Heart left ventricle (tissue), 16 donors: ENCODE results near the gene NFE2L1. TPM values are rescaled to one million over a fixed set of nuclear protein-coding genes. Genes with fewer than 3 reads are reported as not detected.

Source experiments
- ATAC-seq, 4 donors: fragments of 200-7000 bp; cut with Tn5 transposase; one replicate each; pipeline ENCODE4 v1.9.1; 2020 to 2022; ENCODE audit warnings: moderate library complexity in 4 of 4, mild to moderate bottlenecking in 3 of 4, moderate number of reproducible peaks in 1 of 4
- DNase-seq, 5 donors: peaks; one replicate each; pipeline ENCODE4 v3.0.0-alpha.2; 2020
- H3K27ac ChIP-seq, 12 donors: fragments of 200-600 bp; sonication (generic) in 4 of 12; one replicate each; pipeline versions ENCODE4 v1.5.0 to v1.8.0; 2016 to 2022; ENCODE audit warnings: mild to moderate bottlenecking in 2 of 12
- H3K27me3 ChIP-seq, 9 donors: fragments of 200-600 bp; sonication (generic) in 2 of 9; one replicate each; pipeline versions ENCODE4 v1.5.1 to v1.8.0; 2016 to 2022; ENCODE audit warnings: mild to moderate bottlenecking in 3 of 9
- H3K36me3 ChIP-seq, 9 donors: fragments of 200-600 bp; sonication (generic) in 2 of 9; one replicate each; pipeline versions ENCODE4 v1.5.0 to v1.8.0; 2018 to 2022; ENCODE audit warnings: mild to moderate bottlenecking in 2 of 9
- H3K4me1 ChIP-seq, 12 donors: fragments of 200-600 bp; sonication (generic) in 4 of 12; one replicate each; pipeline versions ENCODE4 v1.5.0 to v1.8.0; 2016 to 2022; ENCODE audit warnings: mild to moderate bottlenecking in 3 of 12
- H3K4me3 ChIP-seq, 12 donors: fragments of 200-600 bp; sonication (generic) in 4 of 12; one replicate each; pipeline versions ENCODE4 v1.5.0 to v1.8.0; 2017 to 2022; ENCODE audit warnings: mild to moderate bottlenecking in 9 of 12, moderate library complexity in 4 of 12
- H3K9me3 ChIP-seq, 12 donors: fragments of 200-600 bp; sonication (generic) in 4 of 12; one replicate each; pipeline versions ENCODE4 v1.5.0 to v1.8.0; 2016 to 2022; ENCODE audit warnings: mild to moderate bottlenecking in 1 of 12
- CTCF ChIP-seq, 12 donors: fragments of 200-600 bp; sonication (generic) in 4 of 12; IDR thresholded peaks; one replicate each; pipeline versions ENCODE4 v1.5.0 to v1.8.0; 2018 to 2022; ENCODE audit warnings: antibody characterized with exemption in 12 of 12, mild to moderate bottlenecking in 5 of 12
- POLR2A ChIP-seq, 2 donors: fragments of 450-650 bp; IDR thresholded peaks; one replicate each; pipeline ENCODE4 v1.6.1; 2017; ENCODE audit warnings: antibody characterized with exemption in 2 of 2, mild to moderate bottlenecking in 2 of 2, moderate library complexity in 2 of 2
- WGBS, 4 donors: extraction: QIAGEN DNeasy Blood & Tissue Kit in 2 of 4; methylation state at CpG; one replicate each; pipeline versions ENCODE4 v1.1.5 to v1.1.7; 2013 to 2018; 5-methylcytosine and 5-hydroxymethylcytosine counted together
- intact Hi-C, 10 donors: fragments of 100-400 bp; cut with DNase I; formaldehyde crosslinking; loops; one replicate each; pipeline versions ENCODE4 v1.11.1 to v1.14.2; 2022
- polyA plus RNA-seq, 2 donors: library from polyadenylated mRNA; stranded (reverse); fragments of 200-250 nt; gene quantifications; one replicate each; pipeline ENCODE4 v1.2.3, GENCODE V29; 2013
- total RNA-seq, 9 donors: library from RNA; depleted of rRNA in 2 of 9; stranded (reverse); fragments of >200 nt in 2 of 9; fragmentation: NEBNext Ultra II Directional in 3 of 9; extraction: Animal tissue kit (Norgen Biotek cat#: 25700) in 3 of 9; gene quantifications; one replicate each; pipeline versions ENCODE4 v1.1.0 to v1.2.4, GENCODE V29; 2016 to 2023
- donor health status: ischemic (EF 13 %, LVEDD 7.1; RV severe dilation, severe dysfunction).
- donor health status: healthy with polysubstance abuse.
- donor health status: DM: no; HTN: yes; CAD: no.
- donor health status: DM: no; HTN: no; CAD: no.
- donor health status: ischemic (EF 25% LVEDD 6.9; RV normal size, moderate dysfunction).
- donor health status: ischemic (EF 25% LVEDD 5.7; RV mildly dilated, moderate dysfunction).
- donor health status: healthy.
- donor health status: DM: yes; HTN: yes; CAD: no.
- donor health status: ischemic (EF 35%, LVEDD 5.7; RV mildly dilated, moderate dysfunction).
- donor health status: nonischemic (EF 11% LVEDD 7.7; RV severe dilation, severe dysfunction).
- donor health status: DM: yes; HTN: yes; CAD: no.
- donor health status: PGD.
- donor health status: ischemic (EF 29% LVEDD 5.4; RV normal size, mild dysfunction).
- donor health status: nonischemic (EF 23%, LVEDD 6.1; RV moderate dilation, normal function).

Gene NFE2L1
- total and polyA plus RNA-seq, 11 donors = 254 to 1,055 (median 553) TPM

- peak overlapping the region; percentile 96 to 100 (median 99) for H3K27ac ChIP-seq
- peak; percentile 32 to 68 (median 60) for ATAC-seq
- intact Hi-C loops = no loop called here
- H3K36me3 ChIP-seq = peaks cover 3 to 68% (median 50%) of the 10 kb centered on the region in 9 donors
- peak overlapping the region in 11 of 12 donors; percentile 20 to 96 (median 86) for H3K4me3 ChIP-seq
- H3K27me3 ChIP-seq = no peaks in the 10 kb centered on the region
- TF ChIP-seq CTCF (IDR thresholded peaks at IDR 0.05) = no peak
- TF ChIP-seq POLR2A (IDR thresholded peaks at IDR 0.05) = peak; percentile 39 to 55
- H3K9me3 ChIP-seq = no peaks in the 10 kb centered on the region
- DNase-seq = peak; percentile 74 to 88 (median 82)
- H3K4me1 ChIP-seq = peaks cover 12 to 97% (median 77%) of the 10 kb centered on the region in 12 donors
- WGBS, 4 donors = 24 to 36% (median 28%) methylated on average over 20 to 34 of the region's 34 CpGs
Observed at GRCh38 chr17:48054238-48055185, 6.4 kb downstream of the NFE2L1 start.

GRCh38 chr17:48055531-48056245 is 7.5 kb downstream of the NFE2L1 start:
- peak overlapping the region in 4 of 12 donors; percentile 86 to 96 (median 90) for H3K4me3 ChIP-seq
- DNase-seq = no peak
- no peak for ATAC-seq
- 61 to 79% (median 75%) methylated on average over 5 of the region's 5 CpGs for WGBS, 4 donors
- H3K9me3 ChIP-seq = no peaks in the 10 kb centered on the region
- peaks cover 15 to 96% (median 75%) of the 10 kb centered on the region in 12 donors for H3K4me1 ChIP-seq
- TF ChIP-seq CTCF (IDR thresholded peaks at IDR 0.05) (no peak), POLR2A (IDR thresholded peaks at IDR 0.05) (no peak)
- H3K27ac ChIP-seq = peak overlapping the region in 8 of 12 donors; percentile 47 to 100 (median 98)
- peaks cover 3 to 77% (median 62%) of the 10 kb centered on the region in 9 donors for H3K36me3 ChIP-seq
- intact Hi-C loops = no loop called here
- H3K27me3 ChIP-seq = no peaks in the 10 kb centered on the region

GRCh38 chr17:48056246-48056745 is 8.1 kb downstream of the NFE2L1 start:
- WGBS, 4 donors = 82 to 94% (median 89%) methylated on average over 9 to 10 of the region's 10 CpGs

More at GRCh38 chr17:48056246-48056745, 8.1 kb downstream of the NFE2L1 start:
- no peak for TF ChIP-seq POLR2A (IDR thresholded peaks at IDR 0.05)
- TF ChIP-seq CTCF (IDR thresholded peaks at IDR 0.05) = no peak
- H3K36me3 ChIP-seq = peaks cover 3 to 77% (median 62%) of the 10 kb centered on the region in 9 donors
- no peak overlapping the region for H3K4me3 ChIP-seq
- intact Hi-C loops = no loop called here
- H3K4me1 ChIP-seq = peaks cover 11 to 94% (median 71%) of the 10 kb centered on the region in 12 donors
- peak overlapping the region in 3 of 12 donors; percentile 29 to 97 (median 47) for H3K27ac ChIP-seq
- H3K27me3 ChIP-seq = no peaks in the 10 kb centered on the region
- ATAC-seq = no peak
- peak in 1 of 5 donors; percentile 29 for DNase-seq
- no peaks in the 10 kb centered on the region for H3K9me3 ChIP-seq
